IPS DF 4.7 (cell line): ENCODE measurements around the gene MACO1.

ENCODE experiments used
- DNase-seq: peaks from one replicate; pipeline ENCODE4 v3.0.0-alpha.2; 2013; ENCODE audit warnings: low spot score; ENCODE audit errors: extremely low read depth

MACO1 gene

DNA sequence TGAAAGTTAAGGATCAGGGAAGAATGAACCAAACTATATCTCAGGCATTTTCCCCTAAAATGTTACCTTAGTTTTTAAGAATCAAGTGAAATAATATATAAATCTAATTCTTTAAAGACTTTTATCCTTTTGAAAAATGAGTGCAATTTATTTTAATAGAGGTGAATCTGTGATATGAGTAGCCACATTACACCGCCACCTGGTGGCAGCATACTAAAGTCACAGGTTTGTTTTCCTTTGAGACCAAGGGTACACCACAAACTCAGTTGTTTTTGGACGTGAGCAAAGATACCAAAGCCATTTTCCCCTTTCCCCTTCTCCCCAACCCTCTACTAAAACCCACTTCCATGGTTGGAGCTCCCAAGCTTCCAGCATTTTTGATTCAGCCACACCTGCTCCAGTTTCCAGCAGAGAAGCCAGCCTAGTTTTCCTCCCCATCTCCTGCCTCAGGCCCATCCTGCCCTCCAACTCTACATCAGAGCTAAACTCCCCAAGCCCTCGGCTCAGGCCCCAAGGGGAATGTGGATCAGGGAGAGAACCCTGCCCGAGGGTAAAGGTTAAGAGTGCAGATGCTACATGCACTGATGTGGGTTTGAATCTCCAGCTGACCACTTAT is 89.9 kb downstream of the MACO1 start:
- no peak for DNase-seq

DNA sequence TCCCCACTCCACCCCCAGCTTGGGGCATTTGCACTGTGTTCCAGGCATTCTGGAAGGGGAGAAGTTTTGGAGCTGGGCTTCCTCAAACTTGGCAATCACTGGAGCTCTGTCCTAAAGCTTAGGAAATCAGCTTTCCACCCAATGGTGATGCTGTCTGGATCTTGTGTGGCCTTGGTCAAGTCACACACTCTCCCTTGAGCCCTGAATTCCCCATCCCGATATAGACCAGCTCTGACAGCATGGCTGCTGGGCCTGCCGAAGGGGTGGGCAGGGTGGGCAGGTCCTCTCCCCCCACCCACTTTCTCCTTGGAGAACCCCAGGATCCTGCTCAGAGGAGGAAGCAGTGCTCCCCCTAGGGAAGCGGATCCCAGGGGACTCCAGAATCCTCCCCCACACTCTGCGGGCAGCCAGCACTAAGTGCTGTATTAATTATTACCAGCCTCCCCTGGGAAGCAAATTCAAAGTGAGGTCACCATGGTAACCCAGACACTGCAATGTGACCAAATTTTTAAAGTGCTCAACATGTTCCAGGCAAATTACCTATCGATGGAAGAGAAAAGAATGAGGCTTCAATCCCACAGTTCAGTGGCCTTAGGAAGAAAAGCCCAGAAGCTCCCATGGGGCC is 91.4 kb downstream of the MACO1 start:
- DNase-seq, result no peak

DNA sequence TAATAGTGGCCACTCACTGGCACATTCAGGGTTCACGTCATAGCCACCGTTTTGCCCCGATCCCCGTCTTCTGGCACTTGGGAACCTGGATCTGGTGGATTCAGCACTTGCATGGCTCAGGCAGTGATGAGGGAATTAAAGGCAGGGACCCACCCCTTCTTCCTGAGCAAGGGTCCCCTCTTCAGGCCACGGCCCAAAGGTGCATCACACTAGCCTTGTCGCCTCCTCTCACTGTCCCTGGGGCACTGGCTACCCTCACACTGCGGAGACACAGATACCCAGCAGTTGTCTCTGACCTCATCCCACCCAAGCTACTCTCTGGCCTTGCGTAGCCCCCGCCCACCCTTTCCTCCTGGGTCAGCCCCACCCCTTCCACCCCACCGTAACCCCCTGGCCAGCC is 92.8 kb downstream of the MACO1 start:
- no peak for DNase-seq

DNA sequence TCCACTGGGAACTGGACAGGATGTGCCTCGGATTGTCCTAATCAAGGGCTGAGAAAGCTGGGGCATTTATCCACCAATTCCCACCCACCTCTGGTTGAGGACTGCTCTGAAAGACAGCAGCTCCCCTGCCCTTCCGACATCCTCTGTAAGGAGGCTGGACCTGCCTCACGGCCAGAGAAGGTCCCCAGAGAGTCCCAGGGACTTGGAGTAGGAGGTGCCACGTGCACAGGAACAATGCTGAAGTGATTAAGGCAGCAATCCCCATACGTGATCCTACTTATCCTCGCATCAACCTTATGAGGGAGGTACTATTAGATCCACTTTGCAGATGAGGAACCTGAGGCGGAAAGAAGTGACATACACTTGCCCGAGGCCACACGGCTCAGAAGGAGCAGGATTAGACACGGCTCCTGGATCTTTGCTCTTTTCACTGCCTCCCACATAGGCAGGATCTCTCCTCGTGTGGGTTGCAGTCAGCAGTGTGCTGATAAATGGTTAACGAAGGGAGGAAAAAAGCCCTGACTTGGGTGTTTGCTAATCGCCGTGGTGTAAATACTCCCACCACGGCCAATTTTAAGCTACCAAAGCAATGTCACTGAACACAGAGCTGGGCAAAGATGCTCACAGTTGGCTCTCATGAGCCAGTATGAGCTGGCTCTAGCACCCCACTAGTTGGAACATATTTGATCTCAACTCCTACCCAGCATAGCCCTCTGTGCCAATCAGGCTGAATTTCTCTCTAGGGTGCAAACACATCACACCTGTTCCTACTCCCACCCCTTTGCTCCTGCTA is 94.1 kb downstream of the MACO1 start:
- DNase-seq, result no peak

DNA sequence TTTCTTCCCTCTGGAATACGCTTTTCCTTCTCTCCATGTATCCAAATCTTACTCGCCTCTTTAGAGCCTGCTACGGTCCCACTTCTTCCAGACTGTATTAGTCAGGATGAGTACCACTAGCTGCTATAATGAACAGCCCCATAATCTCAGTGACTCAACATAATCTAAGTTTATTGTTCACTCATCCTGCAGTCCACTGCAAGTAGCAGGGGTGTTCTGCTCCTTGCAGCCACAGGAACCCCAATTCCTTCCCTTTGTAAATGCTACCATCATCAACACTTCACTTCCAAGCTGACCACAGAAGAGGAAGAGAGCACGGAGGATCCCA is 94.6 kb downstream of the MACO1 start:
- DNase-seq, result no peak

DNA sequence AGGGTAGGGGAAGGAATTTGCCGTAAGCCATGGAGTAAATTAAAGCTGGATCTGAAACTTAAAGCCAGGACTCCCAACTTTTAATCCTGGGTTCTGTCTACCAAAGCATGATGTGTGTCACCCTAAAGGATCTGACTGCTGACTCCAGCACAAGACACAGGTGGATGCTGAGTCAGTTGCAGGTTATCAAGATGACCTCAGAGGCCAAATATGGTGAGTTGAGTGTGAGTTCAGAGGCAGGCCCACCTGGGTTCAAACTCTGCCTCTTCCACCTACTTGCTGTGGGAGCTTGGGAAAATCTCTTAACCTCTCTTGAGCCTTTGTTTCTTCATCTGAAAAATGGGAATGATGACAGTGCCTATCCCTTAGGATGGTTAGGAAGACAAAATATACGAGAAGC is 96.1 kb downstream of the MACO1 start:
- DNase-seq, result no peak

DNA sequence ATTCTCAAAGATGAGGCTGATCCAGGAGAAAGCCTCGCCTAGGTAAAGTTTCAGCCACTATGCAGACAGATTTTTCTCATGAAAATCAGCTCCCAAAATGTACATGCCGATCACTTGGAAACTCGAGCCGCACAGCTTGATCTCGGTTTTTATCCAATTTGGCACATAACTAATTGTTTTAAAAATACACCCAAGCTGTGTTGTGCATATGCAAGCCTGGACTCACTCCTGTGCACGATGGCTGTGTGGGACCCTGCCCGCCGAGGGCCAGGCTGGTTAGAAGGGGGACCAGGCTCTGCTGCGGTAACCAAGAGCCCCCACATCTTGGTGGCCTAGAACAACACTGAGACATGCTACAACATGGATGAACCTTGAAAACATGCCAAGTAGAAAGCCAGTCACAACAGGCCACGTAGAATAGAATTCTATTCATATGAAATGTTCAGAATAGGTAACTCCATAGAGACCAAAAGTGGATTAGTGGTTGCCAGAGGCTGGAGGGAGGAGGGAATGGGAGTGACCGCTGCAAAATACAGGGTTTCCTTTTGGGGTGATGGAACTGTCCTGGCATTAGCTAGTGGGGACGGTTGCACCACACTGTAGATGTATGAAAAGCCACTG is 96.6 kb downstream of the MACO1 start:
- no peak for DNase-seq

DNA sequence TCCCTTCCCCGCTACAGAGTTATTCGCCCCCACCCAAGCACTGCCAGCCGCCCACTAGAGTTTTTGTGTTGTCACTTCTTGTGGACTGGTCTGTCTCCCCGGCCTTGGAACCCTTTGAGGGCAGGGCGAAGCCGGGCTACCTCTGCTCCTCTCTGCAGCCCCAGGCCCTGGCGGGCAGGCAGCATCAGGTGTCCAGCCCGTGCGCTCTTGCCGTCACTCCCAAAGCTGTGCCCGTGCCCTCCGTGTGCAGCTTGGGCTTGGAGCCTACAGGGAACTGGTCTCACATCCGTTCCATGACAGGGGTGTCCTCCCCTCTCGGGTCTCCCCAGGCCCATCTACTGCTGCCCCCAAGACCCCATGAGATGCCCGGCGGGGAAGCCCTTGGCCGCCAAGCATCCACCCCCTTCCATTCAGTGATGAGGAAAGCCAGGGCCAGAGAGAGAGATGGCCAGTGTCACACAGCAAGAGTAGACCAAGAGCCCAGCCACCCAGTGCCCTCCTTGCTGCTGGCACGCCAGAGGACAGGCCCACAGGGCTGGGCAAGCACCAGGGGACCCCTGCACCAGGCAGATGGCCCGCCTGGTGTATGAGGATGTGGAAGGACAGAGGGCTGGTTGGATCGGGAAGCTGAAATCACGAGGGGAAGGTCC is 97.4 kb downstream of the MACO1 start:
- no peak for DNase-seq

DNA sequence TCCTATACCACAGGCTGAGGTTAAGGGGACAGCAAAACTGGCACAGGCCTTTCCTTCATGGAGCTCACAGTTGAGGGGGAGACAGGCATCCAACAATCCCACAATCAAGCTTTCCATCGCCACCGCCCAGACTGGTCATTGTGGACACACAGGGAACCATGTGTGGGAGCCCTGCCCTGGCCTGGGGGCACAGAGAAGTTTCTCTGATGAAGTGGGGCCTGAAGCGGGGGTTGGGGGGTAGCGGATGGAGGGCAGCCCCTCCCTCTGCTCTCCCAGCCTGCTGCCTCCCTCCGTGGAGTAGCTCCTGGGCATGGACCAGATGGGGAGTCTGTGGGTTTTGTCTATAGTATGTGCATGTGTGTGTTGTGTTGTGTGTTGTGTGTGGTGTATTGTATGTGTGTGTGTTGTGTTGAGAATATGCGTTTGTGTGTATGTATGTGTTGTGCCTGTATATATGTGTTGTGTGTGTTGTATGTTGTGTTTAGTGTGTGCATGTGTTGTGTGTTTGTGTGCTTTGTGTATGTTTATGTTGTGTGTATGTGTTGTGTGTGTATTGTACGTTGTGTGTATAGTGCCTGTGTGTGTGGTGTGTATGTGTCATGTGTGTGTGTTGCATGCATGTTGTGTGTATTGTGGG is 98.3 kb downstream of the MACO1 start:
- DNase-seq, result no peak

DNA sequence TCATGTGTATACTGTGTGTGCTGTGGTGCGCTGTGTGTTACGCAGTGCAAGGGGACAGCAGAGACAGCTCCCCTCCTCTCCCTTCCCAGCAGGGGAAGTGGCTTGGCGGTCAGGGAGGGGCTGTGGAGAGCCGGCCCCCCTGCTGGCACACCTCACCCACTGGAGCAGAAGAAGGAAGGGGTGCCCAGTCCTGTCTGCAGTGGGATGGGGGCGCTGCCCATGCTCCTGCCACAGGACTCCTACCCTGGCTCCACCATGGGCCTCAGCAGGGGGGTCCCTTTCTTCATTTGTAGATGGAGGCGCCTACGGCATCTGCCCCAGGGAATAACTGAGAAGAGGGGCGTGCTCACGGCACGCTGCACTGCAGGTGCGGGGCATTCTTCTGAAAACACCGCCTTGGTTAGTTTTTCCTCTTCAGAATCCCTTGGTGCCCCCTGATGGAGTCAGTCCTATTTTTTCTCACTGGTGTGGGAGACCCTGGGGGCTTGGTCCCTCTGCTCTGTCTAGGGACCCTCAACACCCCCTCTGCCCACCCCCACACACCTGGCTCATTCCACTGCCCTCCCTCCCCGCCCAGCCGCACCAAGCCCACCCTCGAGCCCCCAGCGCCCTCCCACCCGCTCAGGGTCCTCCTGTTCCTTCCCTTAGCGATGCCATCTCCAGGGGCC is 99.0 kb downstream of the MACO1 start:
- no peak for DNase-seq

DNA sequence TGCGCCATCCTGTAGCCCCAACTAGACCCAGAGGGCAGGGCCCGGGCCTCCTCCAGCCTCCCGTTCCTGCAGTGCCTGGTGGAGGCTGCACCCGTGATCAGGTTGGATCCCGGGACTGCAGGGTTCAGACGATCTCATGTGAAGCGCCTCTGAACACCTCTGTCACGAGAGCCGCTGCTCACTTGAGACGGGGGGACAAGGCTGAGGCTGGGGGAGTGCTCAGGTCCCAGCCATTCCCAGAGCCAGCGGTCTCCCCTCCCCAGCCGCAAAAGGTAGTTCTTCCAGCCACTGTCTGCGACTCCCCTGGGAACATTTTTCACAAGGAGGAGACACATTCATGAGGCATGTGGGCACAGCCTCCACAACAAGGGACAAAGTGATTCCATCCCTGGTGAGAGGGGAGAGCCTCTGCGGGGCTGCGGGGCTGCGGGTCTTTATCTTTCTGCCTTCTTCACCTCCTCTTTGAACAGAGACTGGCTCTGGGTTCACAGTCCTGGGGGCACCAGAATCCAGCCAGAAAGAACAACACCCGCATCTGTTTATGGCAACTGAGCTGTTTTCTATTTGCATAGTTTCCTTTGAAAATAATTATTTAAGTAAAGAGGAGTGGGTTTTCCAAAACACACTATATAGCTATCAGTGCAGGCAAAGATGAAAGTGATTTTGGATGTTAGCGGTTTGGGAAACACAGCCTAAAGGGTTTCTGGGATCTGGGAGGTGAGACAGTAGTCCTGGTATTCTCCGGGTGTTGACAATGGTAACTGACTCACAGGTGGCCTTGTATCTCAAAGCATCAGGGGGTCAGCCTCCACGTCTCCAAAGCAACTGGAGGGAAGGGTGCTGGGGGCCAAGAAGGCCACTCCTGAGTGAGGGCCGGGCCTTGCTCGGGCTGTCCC is 99.7 kb downstream of the MACO1 start:
- DNase-seq, result no peak

DNA sequence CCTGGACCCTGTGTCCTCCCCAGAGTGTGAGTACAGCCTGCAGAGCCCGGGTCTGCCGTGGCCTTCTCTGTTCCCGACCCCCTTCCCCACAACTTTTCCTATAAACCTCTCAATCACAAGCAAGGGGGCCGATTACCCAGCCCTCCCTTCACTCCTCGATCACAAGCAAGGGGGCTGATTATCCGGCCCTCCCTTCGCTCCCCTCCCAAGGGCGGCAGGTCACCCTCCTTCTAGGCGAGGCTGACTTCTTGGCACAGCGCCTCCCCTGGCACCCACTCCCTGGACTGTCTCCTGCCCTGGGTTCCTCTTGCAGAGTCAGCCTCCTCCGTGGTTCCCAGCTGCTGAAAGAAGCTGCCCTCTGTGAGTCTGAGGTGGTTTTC is 100.4 kb downstream of the MACO1 start:
- no peak for DNase-seq

DNA sequence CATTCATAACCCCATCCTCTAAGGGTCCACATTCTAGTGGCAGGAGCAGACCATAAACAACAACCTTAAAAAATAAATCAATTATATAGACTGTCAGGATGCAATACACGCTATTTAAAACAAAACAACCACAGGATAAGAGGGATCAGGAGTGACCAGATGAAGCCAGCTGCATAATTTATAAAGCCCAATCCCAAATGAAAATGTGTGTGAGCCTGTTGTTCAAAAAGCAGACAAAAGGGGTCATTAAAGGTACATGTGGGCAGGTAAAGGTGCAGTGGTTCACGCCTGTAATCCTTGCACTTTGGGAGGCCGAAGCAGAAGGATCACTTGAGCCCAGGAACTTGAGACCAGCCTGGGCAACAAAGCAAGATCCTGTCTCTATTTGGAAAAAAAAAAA is 102.3 kb downstream of the MACO1 start:
- DNase-seq, result no peak

DNA sequence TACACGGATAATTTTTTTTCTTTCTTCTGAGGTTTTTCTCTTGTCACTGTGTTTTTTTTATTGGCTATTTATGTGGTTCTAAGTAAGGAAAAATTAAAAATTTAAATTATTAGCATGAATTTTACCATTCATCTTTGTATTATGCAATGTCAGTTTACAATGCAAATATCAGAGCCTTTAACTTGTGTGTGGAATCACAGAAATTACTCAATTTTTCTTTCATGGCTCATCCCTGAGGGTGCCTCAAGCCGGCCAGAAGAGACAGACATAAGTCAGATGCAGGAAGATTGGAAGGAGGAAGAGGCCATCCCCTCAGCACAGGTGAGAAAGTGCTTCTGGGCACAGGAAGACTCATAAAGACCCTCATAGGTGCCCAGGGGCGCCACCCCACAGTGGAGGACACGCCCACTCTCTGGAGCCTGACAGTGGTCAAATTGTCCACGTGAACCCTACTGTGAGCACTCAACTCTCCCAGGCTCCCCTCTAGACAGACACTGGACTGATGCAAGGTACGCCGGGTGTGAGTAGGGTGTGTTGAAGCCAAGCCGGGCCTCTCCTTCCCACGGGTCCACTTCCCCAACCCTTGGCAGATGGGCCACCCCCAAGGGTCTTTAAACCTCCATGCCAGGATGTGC is 103.2 kb downstream of the MACO1 start:
- no peak for DNase-seq

DNA sequence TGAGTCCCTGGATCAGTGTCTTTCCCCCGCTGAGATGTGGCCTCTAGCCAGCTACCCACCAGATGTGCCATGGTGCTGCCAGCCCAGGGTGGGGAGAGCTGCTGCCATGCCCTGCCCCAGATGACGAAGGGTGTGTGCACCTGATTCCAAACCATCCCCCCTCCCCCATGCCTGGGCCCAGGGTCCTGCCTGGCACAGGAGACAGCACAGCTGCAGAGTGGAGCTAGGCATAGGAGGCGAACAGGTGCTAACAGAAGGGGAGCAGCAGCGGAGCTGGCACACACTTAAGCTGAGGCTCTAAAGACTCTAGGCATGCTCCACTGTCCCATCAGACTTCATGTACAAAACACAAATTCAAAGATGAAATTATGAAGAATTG is 103.7 kb downstream of the MACO1 start:
- no peak for DNase-seq

DNA sequence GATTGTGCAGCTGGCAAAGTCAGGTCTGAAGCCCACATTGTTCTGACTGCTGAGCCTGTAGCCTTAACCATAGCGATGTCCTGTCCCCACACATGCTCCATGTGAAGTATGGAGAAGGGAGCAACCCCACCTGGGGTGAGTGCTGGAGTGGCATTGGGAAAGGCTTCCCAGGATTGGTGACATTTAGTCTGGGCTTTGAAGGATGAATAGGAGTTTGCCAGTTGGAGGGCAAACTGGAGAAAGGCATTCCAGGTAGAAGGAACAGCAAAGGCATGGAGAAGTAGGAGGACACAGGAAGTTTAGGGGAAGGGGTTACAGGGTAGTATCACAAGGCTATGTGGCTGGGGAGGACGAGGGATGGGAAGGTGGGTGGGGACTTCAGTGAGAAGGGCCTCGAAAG is 105.4 kb downstream of the MACO1 start:
- DNase-seq, result no peak

DNA sequence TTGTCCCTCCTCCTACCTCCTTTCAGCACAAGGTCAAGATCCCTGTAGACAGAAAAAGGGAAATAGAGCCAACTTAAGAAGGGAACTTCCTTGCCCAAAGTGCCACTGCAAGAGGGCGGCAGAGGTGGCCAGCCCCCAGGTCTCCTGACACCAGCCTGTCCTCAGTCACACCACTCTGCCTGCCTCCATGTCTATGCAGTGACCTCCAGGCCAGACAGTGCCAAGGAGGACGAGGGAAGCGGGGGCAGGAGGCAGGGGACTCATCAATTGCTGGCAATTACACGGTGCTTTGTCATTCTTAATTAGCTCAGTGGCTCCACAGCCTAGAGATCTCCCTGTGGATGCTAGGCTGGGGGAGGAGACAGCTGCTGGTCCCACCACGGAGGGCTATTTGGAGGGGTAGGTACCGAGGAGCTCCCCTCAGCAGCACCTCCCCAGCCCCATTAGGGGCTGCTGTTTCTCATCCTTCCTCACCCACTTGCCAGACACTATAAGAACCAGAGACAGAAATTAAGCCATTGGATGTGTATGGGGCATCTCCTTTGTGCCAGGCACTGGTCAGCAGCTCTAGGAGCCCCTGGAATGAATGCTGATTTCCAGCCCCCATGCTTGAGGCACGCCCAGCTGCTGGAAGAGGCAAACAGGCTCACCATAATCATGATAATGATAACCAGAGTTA is 106.6 kb downstream of the MACO1 start:
- no peak for DNase-seq

DNA sequence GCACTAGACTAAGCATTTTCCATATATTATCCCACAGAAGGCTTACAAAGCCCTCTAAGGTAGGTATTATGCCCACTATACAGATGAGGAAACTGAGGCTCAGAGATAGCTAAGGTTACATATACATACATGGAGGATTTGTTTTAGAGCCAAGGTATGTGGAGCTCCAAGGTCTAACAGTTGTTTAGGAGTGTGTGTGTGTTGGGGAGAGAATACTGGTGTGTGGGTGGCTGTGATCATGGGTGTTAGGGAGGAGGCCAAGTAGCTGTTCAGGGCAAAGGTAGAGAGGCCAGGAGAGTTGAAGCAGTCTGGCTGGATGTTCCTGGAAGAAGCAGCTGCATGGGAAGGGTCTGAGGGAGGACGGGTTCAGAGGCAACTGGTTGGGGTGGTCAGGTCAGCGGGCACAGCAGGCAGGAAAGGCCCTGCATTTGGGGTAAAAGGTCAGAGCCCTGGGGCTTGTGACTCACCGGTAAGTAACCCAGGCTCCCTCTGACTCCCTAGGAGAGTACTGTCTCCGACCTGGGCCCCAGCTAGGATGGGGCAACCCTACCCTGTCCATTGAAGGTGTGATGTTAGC is 107.6 kb downstream of the MACO1 start:
- DNase-seq, result no peak
